HCT116 (cell line): ENCODE results near the gene AGER. TPM values are rescaled to one million over a fixed set of nuclear protein-coding genes. Genes with fewer than 3 reads are reported as not detected.

Experiments used
- ATAC-seq: fragments of 200-7000 bp; cut with Tn5 transposase; 2 replicates; pipeline ENCODE4 v1.9.1; 2020; ENCODE audit warnings: mild to moderate bottlenecking, moderate library complexity
- BruUV-seq: library from RNA; stranded (reverse); fragments of 400-500 nt; replicated peaks from 2 replicates; lab custom pipeline; 2021; lab: Mats Ljungman, UMichigan
- CTCF ChIA-PET: fragments of 300-600 bp; sonication (Branson Sonifier 250); formaldehyde crosslinking; loops from one replicate; lab custom pipeline; 2021; ENCODE audit warnings: antibody characterized with exemption; lab: Charles Lee
- POLR2A ChIA-PET: fragments of 300-600, 350-600 bp; sonication (Branson Sonifier 250); formaldehyde crosslinking; loops from one replicate; lab custom pipeline; 2021; ENCODE audit warnings: antibody characterized with exemption; lab: Charles Lee
- RAD21 ChIA-PET, 2 experiments: fragments of 300-600 bp; sonication (Branson Sonifier 250); formaldehyde crosslinking; loops; one replicate each; lab custom pipeline; 2023; ENCODE audit warnings: low total read pairs in 2 of 2; ENCODE audit not compliant: uncharacterized antibody in 2 of 2, unreplicated experiment in 2 of 2, low non-redundant PET in 1 of 2; lab: Charles Lee
- DNase-seq: peaks from one replicate; pipeline ENCODE4 v3.0.0-alpha.2; 2010; ENCODE audit warnings: low read depth, low spot score
- H2AFZ ChIP-seq: fragments of 200-600 bp; shearing (Covaris generic), sonication (generic); 2 replicates; pipeline ENCODE4 v1.6.1; 2017; ENCODE audit warnings: low read depth, mixed run types, mixed read lengths, antibody characterized with exemption, low read length; ENCODE audit not compliant: poor library complexity, severe bottlenecking
- H3K27ac ChIP-seq: 2 replicates; pipeline ENCODE4 v1.5.1; 2012; ENCODE audit warnings: low read depth, low read length
- H3K27me3 ChIP-seq: fragments of 200-600 bp; sonication (generic); 2 replicates; pipeline ENCODE4 v1.6.1; 2016; ENCODE audit warnings: mixed run types, low read length, mixed read lengths; ENCODE audit not compliant: insufficient read depth
- H3K36me3 ChIP-seq, 2 experiments: fragments of 200-500 bp in 1 of 2; fragments of 200-600 bp in 1 of 2; sonication (Bioruptor generic) in 1 of 2; sonication (generic) in 1 of 2; 2 replicates each; pipeline versions ENCODE4 v1.5.1 to v1.6.1; 2014 to 2016; ENCODE audit warnings: low read length in 2 of 2, inconsistent platforms in 1 of 2, mixed read lengths in 1 of 2, mixed run types in 1 of 2; ENCODE audit not compliant: insufficient read depth in 2 of 2, control insufficient read depth in 1 of 2
- H3K4me1 ChIP-seq, 2 experiments: fragments of 200-600 bp in 1 of 2; sonication (generic) in 1 of 2; 2 replicates each; pipeline versions ENCODE4 v1.5.1 to v1.6.1; 2012 to 2017; ENCODE audit warnings: low read length in 2 of 2, inconsistent platforms in 1 of 2, mild to moderate bottlenecking in 1 of 2, mixed read lengths in 1 of 2, mixed run types in 1 of 2, moderate library complexity in 1 of 2; ENCODE audit not compliant: insufficient read depth in 2 of 2, control insufficient read depth in 1 of 2
- H3K4me2 ChIP-seq: fragments of 200-600 bp; sonication (generic); 2 replicates; pipeline ENCODE4 v1.6.1; 2017; ENCODE audit warnings: mixed run types, low read length, mixed read lengths
- H3K4me3 ChIP-seq, 2 experiments: fragments of 200-600 bp in 1 of 2; sonication (generic) in 1 of 2; replicated peaks in 1 of 2; 2 replicates each; pipeline ENCODE4 v1.5.1; 2011 to 2016; ENCODE audit warnings: low read length in 2 of 2, control low read depth in 1 of 2, low read depth in 1 of 2, mild to moderate bottlenecking in 1 of 2, mixed read lengths in 1 of 2, mixed run types in 1 of 2
- H3K79me2 ChIP-seq: fragments of 200-600 bp; sonication (generic); 2 replicates; pipeline ENCODE4 v1.6.1; 2017; ENCODE audit warnings: mild to moderate bottlenecking, mixed run types, low read length, moderate library complexity, mixed read lengths; ENCODE audit not compliant: insufficient read depth
- H3K9ac ChIP-seq: fragments of 200-600 bp; sonication (generic); 2 replicates; pipeline ENCODE4 v1.6.1; 2016; ENCODE audit warnings: low read length, mixed read lengths
- H3K9me2 ChIP-seq: fragments of 200-600 bp; sonication (generic), shearing (Covaris generic); 2 replicates; pipeline ENCODE4 v1.6.1; 2017; ENCODE audit warnings: mixed run types, mild to moderate bottlenecking, moderate library complexity; ENCODE audit not compliant: insufficient read depth
- H3K9me3 ChIP-seq, 2 experiments: fragments of 200-500 bp in 1 of 2; fragments of 200-600 bp in 1 of 2; sonication (Bioruptor generic) in 1 of 2; sonication (generic) in 1 of 2; 2 replicates each; pipeline ENCODE4 v1.6.1; 2014 to 2017; ENCODE audit warnings: low read length in 2 of 2, mixed read lengths in 2 of 2, inconsistent platforms in 1 of 2, low read depth in 1 of 2, mild to moderate bottlenecking in 1 of 2, mixed run types in 1 of 2, moderate library complexity in 1 of 2; ENCODE audit not compliant: control insufficient read depth in 1 of 2, insufficient read depth in 1 of 2
- H4K20me1 ChIP-seq: fragments of 200-600 bp; sonication (generic), shearing (Covaris generic); 2 replicates; pipeline ENCODE4 v1.6.1; 2017; ENCODE audit warnings: mixed run types, mild to moderate bottlenecking, moderate library complexity; ENCODE audit not compliant: insufficient read depth
- CTCF ChIP-seq, 3 experiments: fragments of 200-600 bp in 1 of 3; sonication (generic) in 1 of 3; IDR thresholded peaks in 2 of 3; conservative IDR thresholded peaks in 1 of 3; 2 replicates each; pipeline ENCODE4 v1.5.1; 2012 to 2017; ENCODE audit warnings: low read depth in 2 of 3, low read length in 2 of 3, antibody characterized with exemption in 1 of 3, borderline replicate concordance in 1 of 3, control low read depth in 1 of 3, mild to moderate bottlenecking in 1 of 3, mixed read lengths in 1 of 3, mixed run types in 1 of 3, moderate library complexity in 1 of 3; ENCODE audit not compliant: insufficient read depth in 1 of 3
- EGR1 ChIP-seq: IDR thresholded peaks from 2 replicates; pipeline ENCODE4 v1.6.1; 2012; ENCODE audit warnings: low read depth
- EZH2phosphoT487 ChIP-seq: fragments of 200-600 bp; IDR thresholded peaks from 2 replicates; pipeline ENCODE4 v1.6.1; 2018; ENCODE audit warnings: antibody characterized with exemption, borderline replicate concordance
- FOSL1 ChIP-seq: IDR thresholded peaks from 2 replicates; pipeline ENCODE4 v1.6.1; 2012; ENCODE audit warnings: low read depth
- POLR2AphosphoS5 ChIP-seq: IDR thresholded peaks from 2 replicates; pipeline ENCODE4 v1.6.1; 2011; ENCODE audit warnings: mild to moderate bottlenecking, low read depth, low read length, moderate library complexity
- SIN3A ChIP-seq: IDR thresholded peaks from 2 replicates; pipeline ENCODE4 v1.6.1; 2012; ENCODE audit warnings: low read depth
- YY1 ChIP-seq: IDR thresholded peaks from 2 replicates; pipeline ENCODE4 v1.6.1; 2011; ENCODE audit warnings: low read length, low read depth, moderate library complexity, mild to moderate bottlenecking; ENCODE audit not compliant: insufficient replicate concordance; ENCODE audit errors: extremely low read depth
- intact Hi-C: fragments of 100-400 bp; cut with micrococcal nuclease; formaldehyde crosslinking; loops from 2 replicates; pipeline ENCODE4 v1.10.0; 2022
- total RNA-seq: library from RNA; stranded (reverse); gene quantifications from one replicate; pipeline ENCODE4 v1.2.1, GENCODE V29; 2021; ENCODE audit not compliant: unreplicated experiment
- TF ChIP-seq, protein P1 (sequence below): IDR thresholded peaks from 2 replicates; pipeline ENCODE4 v1.6.1; 2011; ENCODE audit warnings: mild to moderate bottlenecking, low read length, moderate library complexity; ENCODE audit not compliant: insufficient replicate concordance; ENCODE audit errors: extremely low read depth

Gene AGER
- total RNA-seq, 1 experiment from 2014 or later, result 22.6 TPM

DNA sequence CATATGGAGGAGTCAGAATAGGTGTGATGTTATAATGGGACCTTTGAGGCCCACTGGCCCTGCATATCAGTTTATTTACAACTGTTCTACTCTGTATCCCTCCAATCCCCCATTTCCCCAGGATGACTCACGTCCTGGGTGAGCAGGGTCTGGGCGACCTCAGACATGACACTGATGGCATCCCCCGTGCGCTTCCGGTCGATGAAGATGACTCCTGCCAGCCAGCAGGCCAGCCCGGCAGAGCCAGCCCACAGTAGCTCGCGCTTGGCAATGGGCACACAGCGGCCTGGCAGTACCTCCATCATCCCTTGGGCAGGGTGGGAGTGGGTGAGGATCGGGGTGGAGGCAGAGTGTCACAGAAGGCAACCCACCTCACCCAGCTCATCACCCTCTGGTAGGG is 13.8 kb downstream of the AGER start:
- Histone ChIP-seq H3K4me3 (no peak overlapping the region), H3K36me3 (peaks cover 4 to 15% of the 10 kb centered on the region in 2 experiments; a peak in 3 of 4 replicates), H3K9ac (no peak overlapping the region), H3K9me3 (no peaks in the 10 kb centered on the region), H3K27me3 (no peaks in the 10 kb centered on the region), H3K4me2 (no peak overlapping the region), H4K20me1 (no peaks in the 10 kb centered on the region), H3K79me2 (peaks cover 12% of the 10 kb centered on the region), H3K9me2 (no peaks in the 10 kb centered on the region), H2AFZ (no peak overlapping the region), H3K4me1 (peaks cover 7 to 20% of the 10 kb centered on the region in 2 experiments), H3K27ac (no peak overlapping the region)
- ChIA-PET CTCF (no interaction called here), RAD21 (no interaction called here), POLR2A (no interaction called here)
- TF ChIP-seq EGR1 (no peak), FOSL1 (no peak), YY1 (no peak), SIN3A (no peak)
- DNase-seq, result no peak
- ATAC-seq, result no peak
- BruUV-seq, result no TSS peak
- intact Hi-C loops, result no loop called here

GRCh38 chr6:32168807-32169591 is 15.1 kb downstream of the AGER start:
- Histone ChIP-seq H3K36me3 (peaks cover 4 to 15% of the 10 kb centered on the region in 2 experiments; a peak in 3 of 4 replicates), H3K9me3 (no peaks in the 10 kb centered on the region), H3K4me1 (peaks cover 3 to 13% of the 10 kb centered on the region in 2 experiments; a peak in 3 of 4 replicates), H2AFZ (no peak overlapping the region), H3K4me3 (no peak overlapping the region), H3K9me2 (no peaks in the 10 kb centered on the region), H3K9ac (no peak overlapping the region), H4K20me1 (no peaks in the 10 kb centered on the region), H3K4me2 (no peak overlapping the region), H3K27ac (no peak overlapping the region), H3K27me3 (no peaks in the 10 kb centered on the region), H3K79me2 (no peaks in the 10 kb centered on the region; the same call in 1 of the 2 replicates)
- intact Hi-C loops, result no loop called here
- POLR2A ChIA-PET, result no interaction called here
- CTCF ChIA-PET, result no interaction called here
- RAD21 ChIA-PET, result no interaction called here
- no TSS peak for BruUV-seq
- peak; percentile 51 for ATAC-seq
- no peak for TF ChIP-seq EZH2phosphoT487
- TF ChIP-seq, protein P1, sequence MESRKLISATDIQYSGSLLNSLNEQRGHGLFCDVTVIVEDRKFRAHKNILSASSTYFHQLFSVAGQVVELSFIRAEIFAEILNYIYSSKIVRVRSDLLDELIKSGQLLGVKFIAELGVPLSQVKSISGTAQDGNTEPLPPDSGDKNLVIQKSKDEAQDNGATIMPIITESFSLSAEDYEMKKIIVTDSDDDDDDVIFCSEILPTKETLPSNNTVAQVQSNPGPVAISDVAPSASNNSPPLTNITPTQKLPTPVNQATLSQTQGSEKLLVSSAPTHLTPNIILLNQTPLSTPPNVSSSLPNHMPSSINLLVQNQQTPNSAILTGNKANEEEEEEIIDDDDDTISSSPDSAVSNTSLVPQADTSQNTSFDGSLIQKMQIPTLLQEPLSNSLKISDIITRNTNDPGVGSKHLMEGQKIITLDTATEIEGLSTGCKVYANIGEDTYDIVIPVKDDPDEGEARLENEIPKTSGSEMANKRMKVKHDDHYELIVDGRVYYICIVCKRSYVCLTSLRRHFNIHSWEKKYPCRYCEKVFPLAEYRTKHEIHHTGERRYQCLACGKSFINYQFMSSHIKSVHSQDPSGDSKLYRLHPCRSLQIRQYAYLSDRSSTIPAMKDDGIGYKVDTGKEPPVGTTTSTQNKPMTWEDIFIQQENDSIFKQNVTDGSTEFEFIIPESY, result no peak
- TF ChIP-seq POLR2AphosphoS5, result peak; percentile 42
- TF ChIP-seq CTCF (IDR thresholded peaks at IDR 0.05 in 2 of 3, conservative IDR thresholded peaks at IDR 0.05 in 1 of 3; ENCODE audit: borderline replicate concordance in 1 of 3, insufficient read depth in 1 of 3, low read depth in 2 of 3, low read length in 2 of 3), result peak in 2 of 3 experiments; percentile 8 to 37; a peak in 2 of 6 replicates
- no peak for DNase-seq
